ENCODE data around the gene FANCE. TPM values are rescaled to one million over a fixed set of nuclear protein-coding genes. Genes with fewer than 3 reads are reported as not detected.

Gene FANCE
- total RNA-seq, 2 experiments from 2014 or later, result 14.9 to 15.9 TPM

GRCh38 chr6:35439308-35439707 lies 12.8 kb upstream of the FANCE start:
- POLR2A ChIA-PET, result no interaction called here
- H3K4me1 Mint-ChIP-seq, result peaks cover under 1% of the 10 kb centered on the region
- no peak overlapping the region for H3K4me3 Mint-ChIP-seq
- H3K27ac Mint-ChIP-seq, result peak overlapping the region; percentile 21
- no peaks in the 10 kb centered on the region for H3K36me3 Mint-ChIP-seq
- DNase-seq (no peak), ATAC-seq (ENCODE audit: low read depth) (no peak)
- no peaks in the 10 kb centered on the region for H3K27me3 Mint-ChIP-seq
- H3K9me3 Mint-ChIP-seq, result no peaks in the 10 kb centered on the region

- no peaks in the 10 kb centered on the region for H3K36me3 Mint-ChIP-seq
- POLR2A ChIA-PET, result no interaction called here
- no peaks in the 10 kb centered on the region for H3K9me3 Mint-ChIP-seq
- H3K27ac Mint-ChIP-seq, result no peak overlapping the region
- DNase-seq (no peak), ATAC-seq (ENCODE audit: low read depth) (no peak)
- H3K4me3 Mint-ChIP-seq, result no peak overlapping the region
- H3K27me3 Mint-ChIP-seq, result peaks cover 2% of the 10 kb centered on the region
- H3K4me1 Mint-ChIP-seq, result peaks cover 13% of the 10 kb centered on the region
These were observed 10.9 kb upstream of the FANCE start for GRCh38 chr6:35441205-35441604.

- DNase-seq, result no peak
- no peak overlapping the region for H3K4me3 Mint-ChIP-seq
- peaks cover 14% of the 10 kb centered on the region for H3K4me1 Mint-ChIP-seq
- H3K27ac Mint-ChIP-seq, result no peak overlapping the region
- H3K36me3 Mint-ChIP-seq, result no peaks in the 10 kb centered on the region
- peaks cover 2% of the 10 kb centered on the region for H3K27me3 Mint-ChIP-seq
- POLR2A ChIA-PET, result no interaction called here
- no peaks in the 10 kb centered on the region for H3K9me3 Mint-ChIP-seq
- no peak for ATAC-seq (ENCODE audit: low read depth)
These were observed 10.5 kb upstream of the FANCE start for GRCh38 chr6:35441642-35442041.

GRCh38 chr6:35442693-35443092 lies 9.4 kb upstream of the FANCE start:
- Mint-ChIP-seq H3K4me1 (peaks cover 16% of the 10 kb centered on the region), H3K4me3 (no peak overlapping the region), H3K9me3 (no peaks in the 10 kb centered on the region), H3K36me3 (no peaks in the 10 kb centered on the region), H3K27me3 (peaks cover 2% of the 10 kb centered on the region), H3K27ac (no peak overlapping the region)
- POLR2A ChIA-PET, result interaction anchor here (0.7 kb wide), 1 partner anchor 285 kb away, joined by 3 read pairs; no protein-coding TSS in a partner anchor
- DNase-seq (no peak), ATAC-seq (ENCODE audit: low read depth) (no peak)

GRCh38 chr6:35443341-35444030 lies 8.7 kb upstream of the FANCE start:
- POLR2A ChIA-PET, result interaction anchor here (1.1 kb wide), 1 partner anchor 44 kb away, joined by 3 read pairs; no protein-coding TSS in a partner anchor
- ATAC-seq (ENCODE audit: low read depth) (no peak), DNase-seq (no peak)
- peaks cover 2% of the 10 kb centered on the region for H3K27me3 Mint-ChIP-seq
- no peaks in the 10 kb centered on the region for H3K9me3 Mint-ChIP-seq
- no peak overlapping the region for H3K4me3 Mint-ChIP-seq
- peaks cover 16% of the 10 kb centered on the region for H3K4me1 Mint-ChIP-seq
- no peaks in the 10 kb centered on the region for H3K36me3 Mint-ChIP-seq
- H3K27ac Mint-ChIP-seq, result no peak overlapping the region

GRCh38 chr6:35445691-35446090 lies 6.4 kb upstream of the FANCE start:
- peak overlapping the region; percentile 54 for H3K4me3 Mint-ChIP-seq
- H3K27ac Mint-ChIP-seq, result peak overlapping the region; percentile 51
- peak; percentile 59 for ATAC-seq (ENCODE audit: low read depth)
- H3K4me1 Mint-ChIP-seq, result peaks cover 20% of the 10 kb centered on the region
- H3K36me3 Mint-ChIP-seq, result no peaks in the 10 kb centered on the region
- peak; percentile 65 for DNase-seq
- H3K9me3 Mint-ChIP-seq, result no peaks in the 10 kb centered on the region
- peaks cover 4% of the 10 kb centered on the region for H3K27me3 Mint-ChIP-seq
- POLR2A ChIA-PET, result interaction anchor here (1.0 to 1.2 kb wide), 2 partner anchors 27 to 150 kb away, joined by 3 to 4 read pairs; no protein-coding TSS in a partner anchor

- no peaks in the 10 kb centered on the region for H3K9me3 Mint-ChIP-seq
- no peaks in the 10 kb centered on the region for H3K36me3 Mint-ChIP-seq
- ATAC-seq (ENCODE audit: low read depth) (no peak), DNase-seq (no peak)
- POLR2A ChIA-PET, result interaction anchor here (1.2 to 3.3 kb wide), 2 partner anchors 80 to 105 kb away, joined by 3 to 23 read pairs; partner anchors contain the start of gene PPARD
- H3K4me3 Mint-ChIP-seq, result no peak overlapping the region
- H3K27me3 Mint-ChIP-seq, result peaks cover 6% of the 10 kb centered on the region
- H3K4me1 Mint-ChIP-seq, result peaks cover 32% of the 10 kb centered on the region
- no peak overlapping the region for H3K27ac Mint-ChIP-seq
These were observed 3.9 kb upstream of the FANCE start for GRCh38 chr6:35448191-35448590.

- DNase-seq, result no peak
- Mint-ChIP-seq H3K36me3 (peaks cover 2% of the 10 kb centered on the region), H3K4me3 (no peak overlapping the region), H3K27me3 (peaks cover 6% of the 10 kb centered on the region), H3K4me1 (peaks cover 42% of the 10 kb centered on the region), H3K27ac (no peak overlapping the region), H3K9me3 (no peaks in the 10 kb centered on the region)
- POLR2A ChIA-PET, result interaction anchor here (1.2 to 3.3 kb wide), 4 partner anchors 30 to 146 kb away, joined by 3 to 23 read pairs (median 6); partner anchors contain the start of gene PPARD
- peak; percentile 62 for ATAC-seq (ENCODE audit: low read depth)
These were observed 2.8 kb upstream of the FANCE start for GRCh38 chr6:35449287-35449881.

- peaks cover 4% of the 10 kb centered on the region for H3K27me3 Mint-ChIP-seq
- POLR2A ChIA-PET, result interaction anchor here (0.6 to 2.6 kb wide), 8 partner anchors 16 to 280 kb away, joined by 3 to 11 read pairs (median 6); partner anchors contain the start of gene PPARD
- H3K36me3 Mint-ChIP-seq, result peaks cover 14% of the 10 kb centered on the region
- ATAC-seq (ENCODE audit: low read depth) (no peak), DNase-seq (no peak)
- H3K27ac Mint-ChIP-seq, result peak overlapping the region; percentile 69
- peak overlapping the region; percentile 86 for H3K4me3 Mint-ChIP-seq
- H3K9me3 Mint-ChIP-seq, result no peaks in the 10 kb centered on the region
- H3K4me1 Mint-ChIP-seq, result peaks cover 41% of the 10 kb centered on the region
These were observed 570 bp upstream of the FANCE start for GRCh38 chr6:35451354-35452182.

GRCh38 chr6:35453236-35453635 lies 1.1 kb downstream of the FANCE start:
- no peaks in the 10 kb centered on the region for H3K9me3 Mint-ChIP-seq
- POLR2A ChIA-PET, result interaction anchor here (1.0 to 2.1 kb wide), 2 partner anchors 104 to 155 kb away, joined by 3 to 5 read pairs; partner anchors contain the start of gene DEF6
- peaks cover 14% of the 10 kb centered on the region for H3K36me3 Mint-ChIP-seq
- ATAC-seq (ENCODE audit: low read depth) (no peak), DNase-seq (no peak)
- H3K27ac Mint-ChIP-seq, result no peak overlapping the region
- peaks cover 4% of the 10 kb centered on the region for H3K27me3 Mint-ChIP-seq
- peak overlapping the region; percentile 70 for H3K4me3 Mint-ChIP-seq
- H3K4me1 Mint-ChIP-seq, result peaks cover 45% of the 10 kb centered on the region

- Mint-ChIP-seq H3K36me3 (peaks cover 19% of the 10 kb centered on the region), H3K27me3 (peaks cover 4% of the 10 kb centered on the region), H3K4me1 (peaks cover 43% of the 10 kb centered on the region), H3K9me3 (no peaks in the 10 kb centered on the region), H3K27ac (no peak overlapping the region), H3K4me3 (peak overlapping the region; percentile 49)
- POLR2A ChIA-PET, result interaction anchor here (0.5 to 2.1 kb wide), 4 partner anchors 10 to 156 kb away, joined by 3 to 9 read pairs (median 6); partner anchors contain the start of genes DEF6 and RPL10A
- ATAC-seq (ENCODE audit: low read depth) (no peak), DNase-seq (no peak)
These were observed 2.4 kb downstream of the FANCE start for GRCh38 chr6:35454391-35455110.

GRCh38 chr6:35457907-35458306 lies 5.8 kb downstream of the FANCE start:
- Mint-ChIP-seq H3K4me3 (no peak overlapping the region), H3K27me3 (no peaks in the 10 kb centered on the region), H3K9me3 (no peaks in the 10 kb centered on the region), H3K27ac (peak overlapping the region; percentile 24), H3K36me3 (peaks cover 26% of the 10 kb centered on the region), H3K4me1 (peaks cover 31% of the 10 kb centered on the region)
- DNase-seq (no peak), ATAC-seq (ENCODE audit: low read depth) (no peak)
- POLR2A ChIA-PET, result interaction anchor here (2.0 kb wide), 1 partner anchor 10 kb away, joined by 5 read pairs; the partner anchor contains the start of gene RPL10A
